ENCODE measurements around the gene ATOH8. TPM values are rescaled to one million over a fixed set of nuclear protein-coding genes. Genes with fewer than 3 reads are reported as not detected.

ATOH8 gene

DNA sequence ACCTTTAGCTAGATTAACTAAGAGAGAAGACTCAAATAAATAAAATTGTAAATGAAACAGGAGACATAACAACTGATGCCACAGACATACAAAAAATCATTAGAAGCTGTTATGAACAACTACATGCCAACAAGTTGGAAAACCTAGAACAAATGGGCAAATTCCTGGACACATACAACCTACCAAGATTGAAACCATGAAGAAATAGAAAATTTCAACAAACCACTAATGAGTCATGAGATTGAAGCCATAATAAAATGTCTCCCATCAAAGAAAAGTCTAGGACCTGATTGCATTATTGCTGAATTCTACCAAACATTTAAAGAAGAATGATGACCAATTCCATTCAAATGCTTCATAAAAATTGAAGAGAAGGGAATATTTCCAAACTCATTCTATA, 80.7 kb downstream of the ATOH8 start:
- DNase-seq (ENCODE audit: low read depth in 1 of 2, low spot score in 1 of 2) = no peak
- TF ChIP-seq SPI1 (IDR thresholded peaks at IDR 0.05; ENCODE audit: borderline replicate concordance, low read depth) (no peak), POLR2AphosphoS5 (IDR thresholded peaks at IDR 0.05; ENCODE audit: low read depth) (no peak), GABPA (IDR thresholded peaks at IDR 0.05; ENCODE audit: low read depth) (no peak)
- TF ChIP-seq, protein P1, sequence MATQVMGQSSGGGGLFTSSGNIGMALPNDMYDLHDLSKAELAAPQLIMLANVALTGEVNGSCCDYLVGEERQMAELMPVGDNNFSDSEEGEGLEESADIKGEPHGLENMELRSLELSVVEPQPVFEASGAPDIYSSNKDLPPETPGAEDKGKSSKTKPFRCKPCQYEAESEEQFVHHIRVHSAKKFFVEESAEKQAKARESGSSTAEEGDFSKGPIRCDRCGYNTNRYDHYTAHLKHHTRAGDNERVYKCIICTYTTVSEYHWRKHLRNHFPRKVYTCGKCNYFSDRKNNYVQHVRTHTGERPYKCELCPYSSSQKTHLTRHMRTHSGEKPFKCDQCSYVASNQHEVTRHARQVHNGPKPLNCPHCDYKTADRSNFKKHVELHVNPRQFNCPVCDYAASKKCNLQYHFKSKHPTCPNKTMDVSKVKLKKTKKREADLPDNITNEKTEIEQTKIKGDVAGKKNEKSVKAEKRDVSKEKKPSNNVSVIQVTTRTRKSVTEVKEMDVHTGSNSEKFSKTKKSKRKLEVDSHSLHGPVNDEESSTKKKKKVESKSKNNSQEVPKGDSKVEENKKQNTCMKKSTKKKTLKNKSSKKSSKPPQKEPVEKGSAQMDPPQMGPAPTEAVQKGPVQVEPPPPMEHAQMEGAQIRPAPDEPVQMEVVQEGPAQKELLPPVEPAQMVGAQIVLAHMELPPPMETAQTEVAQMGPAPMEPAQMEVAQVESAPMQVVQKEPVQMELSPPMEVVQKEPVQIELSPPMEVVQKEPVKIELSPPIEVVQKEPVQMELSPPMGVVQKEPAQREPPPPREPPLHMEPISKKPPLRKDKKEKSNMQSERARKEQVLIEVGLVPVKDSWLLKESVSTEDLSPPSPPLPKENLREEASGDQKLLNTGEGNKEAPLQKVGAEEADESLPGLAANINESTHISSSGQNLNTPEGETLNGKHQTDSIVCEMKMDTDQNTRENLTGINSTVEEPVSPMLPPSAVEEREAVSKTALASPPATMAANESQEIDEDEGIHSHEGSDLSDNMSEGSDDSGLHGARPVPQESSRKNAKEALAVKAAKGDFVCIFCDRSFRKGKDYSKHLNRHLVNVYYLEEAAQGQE (IDR thresholded peaks at IDR 0.05; ENCODE audit: insufficient replicate concordance, low read depth) = no peak
- TF ChIP-seq, protein P2, sequence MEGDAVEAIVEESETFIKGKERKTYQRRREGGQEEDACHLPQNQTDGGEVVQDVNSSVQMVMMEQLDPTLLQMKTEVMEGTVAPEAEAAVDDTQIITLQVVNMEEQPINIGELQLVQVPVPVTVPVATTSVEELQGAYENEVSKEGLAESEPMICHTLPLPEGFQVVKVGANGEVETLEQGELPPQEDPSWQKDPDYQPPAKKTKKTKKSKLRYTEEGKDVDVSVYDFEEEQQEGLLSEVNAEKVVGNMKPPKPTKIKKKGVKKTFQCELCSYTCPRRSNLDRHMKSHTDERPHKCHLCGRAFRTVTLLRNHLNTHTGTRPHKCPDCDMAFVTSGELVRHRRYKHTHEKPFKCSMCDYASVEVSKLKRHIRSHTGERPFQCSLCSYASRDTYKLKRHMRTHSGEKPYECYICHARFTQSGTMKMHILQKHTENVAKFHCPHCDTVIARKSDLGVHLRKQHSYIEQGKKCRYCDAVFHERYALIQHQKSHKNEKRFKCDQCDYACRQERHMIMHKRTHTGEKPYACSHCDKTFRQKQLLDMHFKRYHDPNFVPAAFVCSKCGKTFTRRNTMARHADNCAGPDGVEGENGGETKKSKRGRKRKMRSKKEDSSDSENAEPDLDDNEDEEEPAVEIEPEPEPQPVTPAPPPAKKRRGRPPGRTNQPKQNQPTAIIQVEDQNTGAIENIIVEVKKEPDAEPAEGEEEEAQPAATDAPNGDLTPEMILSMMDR (IDR thresholded peaks at IDR 0.05; ENCODE audit: insufficient read depth, low read length) = no peak
- no peaks in the 10 kb centered on the region for H3K27me3 ChIP-seq (ENCODE audit: insufficient read depth, poor library complexity, severe bottlenecking)
- H3K27ac ChIP-seq (replicated peaks) = no peak overlapping the region
- H3K4me3 ChIP-seq (replicated peaks; ENCODE audit: insufficient read depth, low read length) = no peak overlapping the region

Small RNAs within 50 kb of the gene (microRNA-seq; reads per million reads assigned to microRNA genes)
- not detected for gene MIR6071
